ENCODE measurements around the gene CD200R1. TPM values are rescaled to one million over a fixed set of nuclear protein-coding genes. Genes with fewer than 3 reads are reported as not detected.
A peak's percentile ranks its signal among the peaks of the same experiment; 100 is the strongest.

CD200R1 gene
- total and polyA plus RNA-seq, 2 of the 13 experiments (the other 11 are each of a cell fraction or from before 2014, with no cell fraction given) = 0.04 TPM; not detected in 1

- TF ChIP-seq PHF5A (CRISPR knock-in tag; IDR thresholded peaks at IDR 0.05; ENCODE audit: low read depth, unreplicated experiment) (peak; percentile 36), SMYD3 (CRISPR knock-in tag; IDR thresholded peaks at IDR 0.05) (no peak), GTF3A (CRISPR knock-in tag; conservative IDR thresholded peaks at IDR 0.05) (peak; percentile 51; the same call in 1 of the 2 replicates), NFAT5 (CRISPR knock-in tag; IDR thresholded peaks at IDR 0.05) (peak; percentile 88), ZNF205 (CRISPR knock-in tag; IDR thresholded peaks at IDR 0.05) (no peak), ZNF10 (CRISPR knock-in tag; IDR thresholded peaks at IDR 0.05; ENCODE audit: borderline replicate concordance, low read depth) (no peak), ZNF776 (CRISPR knock-in tag; IDR thresholded peaks at IDR 0.05) (peak; percentile 36; the same call in 1 of the 2 replicates), RBAK (CRISPR knock-in tag; IDR thresholded peaks at IDR 0.05) (no peak), ZNF160 (CRISPR knock-in tag; IDR thresholded peaks at IDR 0.05) (peak; percentile 61), GATA4 (IDR thresholded peaks at IDR 0.05; ENCODE audit: borderline replicate concordance, low read depth) (peak; percentile 69; the same call in 1 of the 2 replicates), ELF4 (CRISPR knock-in tag; IDR thresholded peaks at IDR 0.05; ENCODE audit: borderline replicate concordance) (peak; percentile 56; the same call in 1 of the 2 replicates), NR2F6 (IDR thresholded peaks at IDR 0.05) (0 out of 2 replicates have a peak, but pooled peaks have one; percentile 36), NR2F6 (CRISPR knock-in tag; IDR thresholded peaks at IDR 0.05) (peak; percentile 26), ZNF3 (CRISPR knock-in tag; IDR thresholded peaks at IDR 0.05) (no peak), HOXA9 (CRISPR knock-in tag; IDR thresholded peaks at IDR 0.05; ENCODE audit: borderline replicate concordance) (no peak), ZNF710 (CRISPR knock-in tag; IDR thresholded peaks at IDR 0.05; ENCODE audit: borderline replicate concordance) (no peak; the same call in 1 of the 2 replicates), ZNF737 (CRISPR knock-in tag; IDR thresholded peaks at IDR 0.05; ENCODE audit: borderline replicate concordance) (no peak; the same call in 1 of the 2 replicates), SOX13 (IDR thresholded peaks at IDR 0.05) (no peak), SOX13 (CRISPR knock-in tag; conservative IDR thresholded peaks at IDR 0.05 in 1 of 2, IDR thresholded peaks at IDR 0.05 in 1 of 2) (no peak), ZC3H4 (CRISPR knock-in tag; IDR thresholded peaks at IDR 0.05; ENCODE audit: borderline replicate concordance) (no peak), ZNF556 (CRISPR knock-in tag; IDR thresholded peaks at IDR 0.05; ENCODE audit: borderline replicate concordance) (no peak; the same call in 1 of the 2 replicates), NFYB (CRISPR knock-in tag; IDR thresholded peaks at IDR 0.05) (no peak)
- TF ChIP-seq, protein P1, sequence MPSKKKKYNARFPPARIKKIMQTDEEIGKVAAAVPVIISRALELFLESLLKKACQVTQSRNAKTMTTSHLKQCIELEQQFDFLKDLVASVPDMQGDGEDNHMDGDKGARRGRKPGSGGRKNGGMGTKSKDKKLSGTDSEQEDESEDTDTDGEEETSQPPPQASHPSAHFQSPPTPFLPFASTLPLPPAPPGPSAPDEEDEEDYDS (CRISPR knock-in tag; IDR thresholded peaks at IDR 0.05) = peak; percentile 86
Measured at GRCh38 chr3:112990672-112991602, 16.0 kb upstream of the CD200R1 start, which contains the start of gene GTPBP8 (continued).

Data from HepG2 (cell line).